ENCODE results near the gene VPS50.

The VPS50 gene

GRCh38 chr7:93407239-93407638, 175.1 kb downstream of the VPS50 start:
- no peak for DNase-seq (ENCODE audit: extremely low read depth, low read depth)

GRCh38 chr7:93409324-93409723, 177.2 kb downstream of the VPS50 start:
- no peak for DNase-seq (ENCODE audit: extremely low read depth, low read depth)
- TF ChIP-seq CTCF (IDR thresholded peaks at IDR 0.05; ENCODE audit: low read depth, low read length): no peak

More at GRCh38 chr7:93407239-93407638, 175.1 kb downstream of the VPS50 start:
- TF ChIP-seq CTCF (IDR thresholded peaks at IDR 0.05; ENCODE audit: low read depth, low read length): no peak
